Neural progenitor cell (in vitro differentiated cells): ENCODE results near the gene TUBA3E.
"Not testable (repeated sequence)": the region's sequence is repeated elsewhere in the genome, so short reads cannot be mapped to it uniquely, and the experiment has no call there.

ENCODE experiments used
- CTCF ChIP-seq: fragments of 200-600 bp; sonication (generic); IDR thresholded peaks from 2 replicates; pipeline ENCODE4 v1.5.1; 2017; ENCODE audit warnings: antibody characterized with exemption, mild to moderate bottlenecking
- EZH2 ChIP-seq: fragments of 200-600 bp; sonication (generic); IDR thresholded peaks from 2 replicates; pipeline ENCODE4 v1.6.1; 2017; ENCODE audit warnings: antibody characterized with exemption, mild to moderate bottlenecking, moderate library complexity
- EZH2phosphoT487 ChIP-seq: fragments of 200-600 bp; sonication (generic); IDR thresholded peaks from 2 replicates; pipeline ENCODE4 v1.6.1; 2017; ENCODE audit warnings: antibody characterized with exemption

- TF ChIP-seq CTCF, EZH2phosphoT487, EZH2: not testable (repeated sequence)
Measured at GRCh38 chr2:130219147-130219546, 20.9 kb upstream of the TUBA3E start.
